ENCODE data around the gene SLC25A33. TPM values are rescaled to one million over a fixed set of nuclear protein-coding genes. Genes with fewer than 3 reads are reported as not detected.

The SLC25A33 gene
- total and polyA plus RNA-seq, 2 of the 8 experiments (the other 6 are each of a cell fraction or from before 2014, with no cell fraction given), result 7.8 to 12.8 TPM

- TF ChIP-seq YY1 (IDR thresholded peaks at IDR 0.05; ENCODE audit: low read depth, low read length) (no peak), HDAC6 (IDR thresholded peaks at IDR 0.05; ENCODE audit: low read depth, low read length) (no peak), MAX (IDR thresholded peaks at IDR 0.05) (no peak), RBBP5 (IDR thresholded peaks at IDR 0.05; ENCODE audit: borderline replicate concordance, low read depth, low read length) (no peak), SRF (IDR thresholded peaks at IDR 0.05; ENCODE audit: low read depth, low read length) (no peak), NRF1 (IDR thresholded peaks at IDR 0.05; ENCODE audit: low read depth, low read length) (no peak)
Observed at GRCh38 chr1:9633493-9633892, 94.2 kb downstream of the SLC25A33 start (continued).

All from H1 (cell line).